ENCODE data around the gene TES. TPM values are rescaled to one million over a fixed set of nuclear protein-coding genes. Genes with fewer than 3 reads are reported as not detected.

TES gene
- total RNA-seq, 1 experiment from 2014 or later, result 28.2 TPM

- Mint-ChIP-seq H3K27me3 (ENCODE audit: low read depth) (no peaks in the 10 kb centered on the region), H3K4me3 (no peak overlapping the region), H3K4me1 (peaks cover 10 to 29% of the 10 kb centered on the region in 2 experiments), H3K9me3 (no peaks in the 10 kb centered on the region), H3K36me3 (ENCODE audit: insufficient read depth in 1 of 3, low read depth in 3 of 3) (no peaks in the 10 kb centered on the region), H3K27ac (no peak overlapping the region)
- Histone ChIP-seq H2AK5ac (ENCODE audit: insufficient read length, low read length) (no peak overlapping the region), H2BK15ac (ENCODE audit: low read depth, low read length) (no peak overlapping the region), H2AFZ (ENCODE audit: low read length) (no peak overlapping the region), H3K27ac (ENCODE audit: insufficient read length, low read depth, low read length) (no peak overlapping the region), H3K14ac (ENCODE audit: insufficient read depth, low read length) (no peak overlapping the region), H4K5ac (ENCODE audit: insufficient read length, low read depth, low read length) (no peak overlapping the region), H4K8ac (replicated peaks; ENCODE audit: insufficient read length, low read depth, low read length) (no peak overlapping the region), H3T11ph (ENCODE audit: low read length) (no peak overlapping the region), H3K79me1 (ENCODE audit: insufficient read depth, low read depth, low read length, poor library complexity, severe bottlenecking) (no peaks in the 10 kb centered on the region), H3K18ac (ENCODE audit: insufficient read length, low read depth, low read length) (no peak overlapping the region), H3K27me3 (ENCODE audit: insufficient read depth, low read length) (no peaks in the 10 kb centered on the region), H2BK120ac (ENCODE audit: low read depth, low read length, poor library complexity, severe bottlenecking) (no peak overlapping the region), H3K56ac (ENCODE audit: insufficient read length, low read depth, low read length) (no peak overlapping the region), H3K9ac (ENCODE audit: extremely low read depth, insufficient read length, low read length) (no peak overlapping the region), H3K4me2 (ENCODE audit: insufficient read depth, insufficient read length, low read length) (no peak overlapping the region), H3K79me2 (ENCODE audit: insufficient read depth, low read length) (no peaks in the 10 kb centered on the region; the same call in 1 of the 2 replicates), H2BK5ac (ENCODE audit: insufficient read length, low read length) (no peak overlapping the region), H3K23me2 (ENCODE audit: insufficient read length, low read depth, low read length, poor library complexity, severe bottlenecking) (peaks cover 7% of the 10 kb centered on the region), H3K23ac (ENCODE audit: insufficient read length, low read depth, low read length) (no peak overlapping the region), H2BK20ac (ENCODE audit: low read depth, low read length, poor library complexity, severe bottlenecking) (no peak overlapping the region), H4K20me1 (ENCODE audit: control insufficient read depth, insufficient read depth, insufficient read length) (no peaks in the 10 kb centered on the region), H3K9me3 (ENCODE audit: control insufficient read depth, low read depth, low read length) (no peaks in the 10 kb centered on the region), H3K4ac (ENCODE audit: low read depth, low read length) (no peak overlapping the region), H2BK12ac (ENCODE audit: insufficient read length, low read depth, low read length) (no peak overlapping the region), H4K91ac (ENCODE audit: insufficient read length, low read depth, low read length) (no peak overlapping the region), H3K4me1 (ENCODE audit: insufficient read depth, low read length) (no peaks in the 10 kb centered on the region; the same call in 1 of the 2 replicates)
- DNase-seq, result no peak
- no peak for TF ChIP-seq CTCF (conservative IDR thresholded peaks at IDR 0.05)
- WGBS (ENCODE audit: extremely low coverage, insufficient read length, low lambda C conversion rate), result no CpG with 5 or more reads among the region's 2 CpGs
Measured at GRCh38 chr7:116215551-116215950, 5.2 kb downstream of the TES start.
